Transverse colon (tissue), 4 donors: ENCODE measurements around the gene DHRSX.

ENCODE experiments used
- EP300 ChIP-seq: sonication (generic); formaldehyde crosslinking; IDR thresholded peaks from one replicate; pipeline ENCODE4 v1.6.1; 2017; ENCODE audit warnings: antibody characterized with exemption, low read depth
- POLR2A ChIP-seq: fragments of 450-650 bp; IDR thresholded peaks from one replicate; pipeline ENCODE4 v1.6.1; 2016; ENCODE audit warnings: antibody characterized with exemption, mild to moderate bottlenecking, moderate library complexity
- POLR2AphosphoS5 ChIP-seq, 3 donors: sonication (generic); formaldehyde crosslinking; IDR thresholded peaks; one replicate each; pipeline ENCODE4 v1.6.1; 2016; ENCODE audit warnings: antibody characterized with exemption in 3 of 3
- TF ChIP-seq, protein P1 (sequence below), 5 experiments: fragments of 200-600 bp in 3 of 5; fragments of 450-650 bp in 2 of 5; sonication (generic) in 3 of 5; IDR thresholded peaks; 1 replicate in 2 of 5; 2 replicates in 3 of 5; pipeline ENCODE4 v1.5.1; 2016 to 2017; ENCODE audit warnings: antibody characterized with exemption in 5 of 5, inconsistent platforms in 3 of 5, mild to moderate bottlenecking in 2 of 5, moderate library complexity in 1 of 5

GRCh38 chrX:2489446-2490445 lies 11.0 kb downstream of the DHRSX start:
- TF ChIP-seq, protein P1, sequence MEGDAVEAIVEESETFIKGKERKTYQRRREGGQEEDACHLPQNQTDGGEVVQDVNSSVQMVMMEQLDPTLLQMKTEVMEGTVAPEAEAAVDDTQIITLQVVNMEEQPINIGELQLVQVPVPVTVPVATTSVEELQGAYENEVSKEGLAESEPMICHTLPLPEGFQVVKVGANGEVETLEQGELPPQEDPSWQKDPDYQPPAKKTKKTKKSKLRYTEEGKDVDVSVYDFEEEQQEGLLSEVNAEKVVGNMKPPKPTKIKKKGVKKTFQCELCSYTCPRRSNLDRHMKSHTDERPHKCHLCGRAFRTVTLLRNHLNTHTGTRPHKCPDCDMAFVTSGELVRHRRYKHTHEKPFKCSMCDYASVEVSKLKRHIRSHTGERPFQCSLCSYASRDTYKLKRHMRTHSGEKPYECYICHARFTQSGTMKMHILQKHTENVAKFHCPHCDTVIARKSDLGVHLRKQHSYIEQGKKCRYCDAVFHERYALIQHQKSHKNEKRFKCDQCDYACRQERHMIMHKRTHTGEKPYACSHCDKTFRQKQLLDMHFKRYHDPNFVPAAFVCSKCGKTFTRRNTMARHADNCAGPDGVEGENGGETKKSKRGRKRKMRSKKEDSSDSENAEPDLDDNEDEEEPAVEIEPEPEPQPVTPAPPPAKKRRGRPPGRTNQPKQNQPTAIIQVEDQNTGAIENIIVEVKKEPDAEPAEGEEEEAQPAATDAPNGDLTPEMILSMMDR (IDR thresholded peaks at IDR 0.05) = no peak
- TF ChIP-seq EP300 = no peak
- TF ChIP-seq POLR2A = no peak
- no peak for TF ChIP-seq POLR2AphosphoS5 (IDR thresholded peaks at IDR 0.05)
